Neural progenitor cell (in vitro differentiated cells): Measurements from ENCODE around the gene KLHL7. TPM values are rescaled to one million over a fixed set of nuclear protein-coding genes. Genes with fewer than 3 reads are reported as not detected.

Experiments
- DNase-seq: peaks from one replicate; pipeline ENCODE4 v3.0.0-alpha.2; 2016; ENCODE audit warnings: low spot score
- H2AFZ ChIP-seq: fragments of 200-600 bp; sonication (generic); replicated peaks from 2 replicates; pipeline ENCODE4 v1.6.1; 2016; ENCODE audit warnings: antibody characterized with exemption
- H3F3A ChIP-seq: fragments of 200-600 bp; sonication (generic); 2 replicates; pipeline ENCODE4 v1.6.1; 2016; ENCODE audit warnings: antibody characterized with exemption, low read depth
- H3K27ac ChIP-seq: fragments of 200-600 bp; sonication (generic); 2 replicates; pipeline ENCODE4 v1.5.1; 2016; ENCODE audit warnings: mild to moderate bottlenecking
- H3K27me3 ChIP-seq: fragments of 200-600 bp; sonication (generic); 2 replicates; pipeline ENCODE4 v1.6.1; 2016; ENCODE audit warnings: mild to moderate bottlenecking, moderate library complexity
- H3K36me3 ChIP-seq: fragments of 200-600 bp; sonication (generic); 2 replicates; pipeline ENCODE4 v1.5.1; 2016
- H3K4me1 ChIP-seq: fragments of 200-600 bp; sonication (generic); 2 replicates; pipeline ENCODE4 v1.6.1; 2016; ENCODE audit warnings: mixed run types
- H3K4me2 ChIP-seq: fragments of 200-600 bp; sonication (generic); 2 replicates; pipeline ENCODE4 v1.6.1; 2016
- H3K4me3 ChIP-seq: fragments of 200-600 bp; sonication (generic); 2 replicates; pipeline ENCODE4 v1.5.1; 2016
- H3K79me2 ChIP-seq: fragments of 200-600 bp; sonication (generic); 2 replicates; pipeline ENCODE4 v1.6.1; 2016; ENCODE audit warnings: low read depth
- H3K9ac ChIP-seq: fragments of 200-600 bp; sonication (generic); 2 replicates; pipeline ENCODE4 v1.6.1; 2016
- H3K9me3 ChIP-seq: fragments of 200-600 bp; sonication (generic); 2 replicates; pipeline ENCODE4 v1.5.1; 2016; ENCODE audit warnings: low read depth
- H4K20me1 ChIP-seq: fragments of 200-600 bp; sonication (generic); 2 replicates; pipeline ENCODE4 v1.6.1; 2016; ENCODE audit warnings: low read depth
- H3K27ac Mint-ChIP-seq: 3 replicates; pipeline ENCODE4 v1.8.0; 2021; ENCODE audit warnings: mixed read lengths
- H3K27me3 Mint-ChIP-seq: 2 replicates; pipeline ENCODE4 v1.8.0; 2022; ENCODE audit warnings: low read depth, mild to moderate bottlenecking, inconsistent platforms, moderate library complexity, mixed read lengths; ENCODE audit not compliant: insufficient read depth
- H3K36me3 Mint-ChIP-seq: 3 replicates; pipeline ENCODE4 v1.8.0; 2021; ENCODE audit warnings: mixed read lengths
- H3K4me1 Mint-ChIP-seq: 3 replicates; pipeline ENCODE4 v1.8.0; 2021; ENCODE audit warnings: mixed read lengths
- H3K4me3 Mint-ChIP-seq: 3 replicates; pipeline ENCODE4 v1.8.0; 2021; ENCODE audit warnings: mild to moderate bottlenecking, moderate library complexity, mixed read lengths
- H3K9me3 Mint-ChIP-seq: 3 replicates; pipeline ENCODE4 v1.8.0; 2020; ENCODE audit warnings: mixed read lengths
- EZH2 ChIP-seq: fragments of 200-600 bp; sonication (generic); IDR thresholded peaks from 2 replicates; pipeline ENCODE4 v1.6.1; 2017; ENCODE audit warnings: antibody characterized with exemption, mild to moderate bottlenecking, moderate library complexity
- EZH2phosphoT487 ChIP-seq: fragments of 200-600 bp; sonication (generic); IDR thresholded peaks from 2 replicates; pipeline ENCODE4 v1.6.1; 2017; ENCODE audit warnings: antibody characterized with exemption
- total RNA-seq: library from RNA; depleted of rRNA; stranded (reverse); fragments of >200 nt; gene quantifications from 2 replicates; pipeline ENCODE4 v1.2.3, GENCODE V29; 2015; ENCODE audit warnings: low replicate concordance
- TF ChIP-seq, protein P1 (sequence below): fragments of 200-600 bp; sonication (generic); IDR thresholded peaks from 2 replicates; pipeline ENCODE4 v1.5.1; 2017; ENCODE audit warnings: antibody characterized with exemption, mild to moderate bottlenecking

Gene KLHL7
- total RNA-seq, 1 donor from 2014 or later = 117 TPM

DNA sequence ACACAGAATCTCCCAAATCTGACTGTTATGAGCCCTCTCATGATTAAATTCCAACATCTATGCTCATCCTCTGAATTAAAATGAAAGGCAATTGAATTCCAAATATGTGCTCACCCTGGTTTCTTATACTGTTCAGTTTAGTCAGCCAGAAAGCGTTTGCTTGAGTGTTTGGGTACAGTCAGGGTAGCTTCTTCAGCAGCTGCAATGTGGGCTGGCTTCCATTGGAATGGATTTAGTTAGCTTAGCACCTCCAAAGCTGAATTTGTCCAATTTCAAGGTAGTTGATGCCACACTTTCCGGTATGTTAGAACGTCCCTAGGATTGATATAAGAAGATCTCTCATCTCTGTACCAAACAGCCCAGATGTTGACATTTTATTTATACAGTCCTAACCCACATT lies 9.3 kb downstream of the KLHL7 start:
- no peaks in the 10 kb centered on the region for H3K27me3 ChIP-seq
- peak overlapping the region; percentile 97 for H3K27ac ChIP-seq
- peaks cover 23% of the 10 kb centered on the region for H3K36me3 Mint-ChIP-seq
- TF ChIP-seq EZH2phosphoT487 = no peak
- DNase-seq = no peak
- peak overlapping the region; percentile 19 for H3K4me3 Mint-ChIP-seq
- no peaks in the 10 kb centered on the region for H3K9me3 ChIP-seq
- H3K79me2 ChIP-seq = peaks cover 95% of the 10 kb centered on the region
- H3K9me3 Mint-ChIP-seq = no peaks in the 10 kb centered on the region
- peak overlapping the region; percentile 93 for H3K27ac Mint-ChIP-seq
- H3K4me1 Mint-ChIP-seq = peaks cover 70% of the 10 kb centered on the region
- H3K27me3 Mint-ChIP-seq = no peaks in the 10 kb centered on the region
- H3F3A ChIP-seq = peaks cover 44% of the 10 kb centered on the region
- H3K4me2 ChIP-seq = peak overlapping the region; percentile 64
- peaks cover 60% of the 10 kb centered on the region for H3K4me1 ChIP-seq
- no peak overlapping the region for H2AFZ ChIP-seq
- no peak overlapping the region for H3K9ac ChIP-seq
- H3K36me3 ChIP-seq = no peaks in the 10 kb centered on the region
- peak overlapping the region; percentile 23 for H3K4me3 ChIP-seq
- H4K20me1 ChIP-seq = peaks cover 86% of the 10 kb centered on the region

DNA sequence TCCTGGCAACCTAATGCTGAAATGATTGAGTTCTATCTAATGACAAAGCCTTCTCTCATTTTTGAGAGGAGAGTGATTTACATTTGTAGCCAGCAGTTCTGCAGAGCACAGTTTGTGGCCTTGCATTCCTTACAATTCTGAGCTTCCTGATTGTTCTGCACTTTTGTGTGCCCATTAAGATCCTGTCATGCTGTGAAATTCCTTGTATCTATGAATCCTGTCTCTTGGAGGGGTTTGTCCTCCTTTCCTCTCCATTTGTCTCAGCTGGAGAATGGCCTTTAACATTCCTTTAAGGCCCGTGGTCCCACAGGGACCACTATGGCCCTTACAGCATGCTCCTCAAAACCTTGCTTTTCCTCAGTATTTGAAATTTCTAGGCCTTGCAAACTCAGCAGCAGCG lies 10.4 kb downstream of the KLHL7 start:
- H3F3A ChIP-seq = peaks cover 44% of the 10 kb centered on the region
- TF ChIP-seq EZH2 (no peak), EZH2phosphoT487 (peak; percentile 33)
- H3K27ac Mint-ChIP-seq = peak overlapping the region; percentile 93
- no peaks in the 10 kb centered on the region for H3K9me3 Mint-ChIP-seq
- H3K79me2 ChIP-seq = peaks cover 95% of the 10 kb centered on the region
- peaks cover 77% of the 10 kb centered on the region for H4K20me1 ChIP-seq
- no peaks in the 10 kb centered on the region for H3K27me3 Mint-ChIP-seq
- no peak overlapping the region for H2AFZ ChIP-seq
- H3K4me2 ChIP-seq = peak overlapping the region; percentile 64
- H3K27ac ChIP-seq = peak overlapping the region; percentile 97
- H3K4me1 Mint-ChIP-seq = peaks cover 66% of the 10 kb centered on the region
- no peaks in the 10 kb centered on the region for H3K36me3 ChIP-seq
- H3K36me3 Mint-ChIP-seq = peaks cover 20% of the 10 kb centered on the region
- peaks cover 60% of the 10 kb centered on the region for H3K4me1 ChIP-seq
- peak; percentile 85 for DNase-seq
- peak overlapping the region; percentile 23 for H3K4me3 ChIP-seq
- peak overlapping the region; percentile 18 for H3K4me3 Mint-ChIP-seq
- no peak overlapping the region for H3K9ac ChIP-seq
- H3K9me3 ChIP-seq = no peaks in the 10 kb centered on the region
- no peaks in the 10 kb centered on the region for H3K27me3 ChIP-seq

DNA sequence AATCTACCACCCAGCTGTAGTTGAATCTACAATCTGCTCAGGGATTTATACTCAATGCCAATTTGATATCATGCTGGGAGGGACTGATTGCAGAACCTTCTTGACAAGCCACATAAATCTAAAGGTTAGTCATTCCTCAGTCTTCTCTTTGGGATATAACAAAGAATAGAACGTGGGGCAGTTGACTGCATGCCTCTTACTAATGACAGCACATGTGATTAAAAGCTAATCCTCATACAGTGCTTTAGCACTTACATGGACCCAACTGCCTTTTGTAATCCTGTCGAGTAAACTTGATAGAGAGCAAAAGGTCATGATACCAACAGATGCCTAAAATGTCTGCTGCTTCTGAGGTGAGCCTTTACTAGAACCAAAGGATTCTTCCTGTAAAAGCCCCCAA lies 12.3 kb downstream of the KLHL7 start:
- Histone ChIP-seq H3F3A (peaks cover 44% of the 10 kb centered on the region), H3K36me3 (no peaks in the 10 kb centered on the region), H3K4me1 (peaks cover 52% of the 10 kb centered on the region), H2AFZ (no peak overlapping the region), H4K20me1 (peaks cover 71% of the 10 kb centered on the region), H3K9me3 (no peaks in the 10 kb centered on the region), H3K9ac (no peak overlapping the region), H3K4me3 (no peak overlapping the region), H3K27me3 (no peaks in the 10 kb centered on the region), H3K4me2 (peak overlapping the region; percentile 14), H3K27ac (peak overlapping the region; percentile 18), H3K79me2 (peaks cover 95% of the 10 kb centered on the region)
- Mint-ChIP-seq H3K27ac (peak overlapping the region; percentile 3), H3K36me3 (peaks cover 13% of the 10 kb centered on the region), H3K4me1 (peaks cover 56% of the 10 kb centered on the region), H3K4me3 (no peak overlapping the region), H3K27me3 (no peaks in the 10 kb centered on the region), H3K9me3 (no peaks in the 10 kb centered on the region)
- TF ChIP-seq, protein P1, sequence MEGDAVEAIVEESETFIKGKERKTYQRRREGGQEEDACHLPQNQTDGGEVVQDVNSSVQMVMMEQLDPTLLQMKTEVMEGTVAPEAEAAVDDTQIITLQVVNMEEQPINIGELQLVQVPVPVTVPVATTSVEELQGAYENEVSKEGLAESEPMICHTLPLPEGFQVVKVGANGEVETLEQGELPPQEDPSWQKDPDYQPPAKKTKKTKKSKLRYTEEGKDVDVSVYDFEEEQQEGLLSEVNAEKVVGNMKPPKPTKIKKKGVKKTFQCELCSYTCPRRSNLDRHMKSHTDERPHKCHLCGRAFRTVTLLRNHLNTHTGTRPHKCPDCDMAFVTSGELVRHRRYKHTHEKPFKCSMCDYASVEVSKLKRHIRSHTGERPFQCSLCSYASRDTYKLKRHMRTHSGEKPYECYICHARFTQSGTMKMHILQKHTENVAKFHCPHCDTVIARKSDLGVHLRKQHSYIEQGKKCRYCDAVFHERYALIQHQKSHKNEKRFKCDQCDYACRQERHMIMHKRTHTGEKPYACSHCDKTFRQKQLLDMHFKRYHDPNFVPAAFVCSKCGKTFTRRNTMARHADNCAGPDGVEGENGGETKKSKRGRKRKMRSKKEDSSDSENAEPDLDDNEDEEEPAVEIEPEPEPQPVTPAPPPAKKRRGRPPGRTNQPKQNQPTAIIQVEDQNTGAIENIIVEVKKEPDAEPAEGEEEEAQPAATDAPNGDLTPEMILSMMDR = no peak
- TF ChIP-seq EZH2 (no peak), EZH2phosphoT487 (no peak)
- peak; percentile 18 for DNase-seq

DNA sequence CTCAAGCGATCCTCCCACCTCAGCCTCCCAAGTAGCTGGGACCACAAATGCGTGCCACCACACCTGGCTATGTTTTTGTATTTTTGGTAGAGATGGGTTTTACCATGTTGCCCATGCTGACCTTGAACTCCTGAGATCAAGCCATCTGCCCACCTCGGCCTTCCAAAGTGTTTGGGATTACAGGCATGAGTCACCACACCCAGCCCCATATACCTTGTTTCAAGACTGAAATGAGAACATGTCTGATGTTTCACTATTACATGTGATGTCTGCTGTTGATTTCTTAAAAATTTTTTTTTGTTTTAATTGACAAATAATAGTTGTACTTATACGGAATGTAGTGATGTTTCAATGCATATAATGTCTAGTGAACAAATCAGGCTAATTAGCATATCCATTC lies 14.5 kb downstream of the KLHL7 start:
- peaks cover 41% of the 10 kb centered on the region for H3K4me1 Mint-ChIP-seq
- peaks cover 59% of the 10 kb centered on the region for H4K20me1 ChIP-seq
- TF ChIP-seq EZH2 (no peak), EZH2phosphoT487 (no peak)
- TF ChIP-seq, protein P1 = no peak

More for the DNA sequence above, 14.5 kb downstream of the KLHL7 start:
- Histone ChIP-seq H3K4me3 (no peak overlapping the region), H3K36me3 (peaks cover 3% of the 10 kb centered on the region), H3K9ac (no peak overlapping the region), H3K4me2 (no peak overlapping the region), H3K9me3 (no peaks in the 10 kb centered on the region), H3K27ac (no peak overlapping the region), H3K27me3 (no peaks in the 10 kb centered on the region), H3K79me2 (peaks cover 88% of the 10 kb centered on the region), H2AFZ (no peak overlapping the region), H3K4me1 (peaks cover 29% of the 10 kb centered on the region), H3F3A (peaks cover 30% of the 10 kb centered on the region)
- no peaks in the 10 kb centered on the region for H3K9me3 Mint-ChIP-seq
- H3K36me3 Mint-ChIP-seq = peaks cover 12% of the 10 kb centered on the region
- H3K27ac Mint-ChIP-seq = no peak overlapping the region
- H3K27me3 Mint-ChIP-seq = no peaks in the 10 kb centered on the region
- no peak overlapping the region for H3K4me3 Mint-ChIP-seq
- DNase-seq = no peak
